ENCODE results near the gene ARID3B. TPM values are rescaled to one million over a fixed set of nuclear protein-coding genes. Genes with fewer than 3 reads are reported as not detected.

Gene ARID3B
- polyA plus RNA-seq, 1 of the 3 experiments (the other 2 are of a cell fraction), result 3.0 TPM

DNA sequence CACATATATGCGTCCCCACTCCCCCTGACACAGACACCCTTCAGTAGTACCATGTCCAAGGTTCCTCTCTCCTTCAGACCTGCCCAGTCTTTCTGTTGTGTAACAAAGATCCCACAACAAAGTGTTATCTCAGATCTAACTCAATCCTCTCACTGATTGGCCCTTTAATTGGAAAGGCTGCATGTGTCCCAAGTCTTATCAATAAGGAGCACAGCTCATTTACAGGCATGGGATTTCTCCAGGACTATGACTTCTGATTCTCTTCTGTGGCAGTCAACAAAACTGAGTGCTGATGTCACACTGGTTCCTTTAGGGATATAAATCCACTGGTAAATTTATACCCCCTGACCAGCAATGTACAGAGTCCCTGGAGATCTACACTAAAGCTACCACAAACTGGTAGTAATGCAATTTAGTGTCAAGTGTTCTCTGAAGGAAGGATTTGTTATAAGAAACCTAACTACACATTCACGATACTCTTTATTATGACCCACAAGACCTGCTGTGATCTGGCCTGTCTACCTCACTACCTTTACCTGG is 102.7 kb downstream of the ARID3B start:
- H3K9me3 ChIP-seq, result no peaks in the 10 kb centered on the region
- H3K4me2 ChIP-seq, result no peak overlapping the region
- H3K79me2 ChIP-seq (ENCODE audit: insufficient read depth), result peaks cover 13% of the 10 kb centered on the region; the same call in 1 of the 2 replicates
- no peak overlapping the region for H3K9ac ChIP-seq
- no peaks in the 10 kb centered on the region for H3F3A ChIP-seq (replicated peaks; ENCODE audit: insufficient read depth)
- no peak for DNase-seq
- TF ChIP-seq RCOR1 (IDR thresholded peaks at IDR 0.05; ENCODE audit: low read length) (no peak), RFX5 (IDR thresholded peaks at IDR 0.05; ENCODE audit: low read length) (no peak), MXI1 (IDR thresholded peaks at IDR 0.05; ENCODE audit: low read depth, low read length) (no peak), USF1 (IDR thresholded peaks at IDR 0.05; ENCODE audit: borderline replicate concordance, low read depth) (no peak), REST (IDR thresholded peaks at IDR 0.05; ENCODE audit: low read depth, low read length) (no peak), CTCF (IDR thresholded peaks at IDR 0.05) (no peak), FOSL2 (IDR thresholded peaks at IDR 0.05; ENCODE audit: borderline replicate concordance, low read depth) (no peak), TEAD4 (IDR thresholded peaks at IDR 0.05; ENCODE audit: borderline replicate concordance, insufficient read depth) (no peak), TAF1 (IDR thresholded peaks at IDR 0.05; ENCODE audit: borderline replicate concordance, low read depth, low read length) (no peak), FOXJ3 (CRISPR knock-in tag; IDR thresholded peaks at IDR 0.05) (no peak)
- H2AFZ ChIP-seq (ENCODE audit: low read depth), result no peak overlapping the region
- ChIA-PET POLR2A (no interaction called here), CTCF (interaction anchor here (12.9 to 39.4 kb wide), 2 partner anchors 10 to 129 kb away, joined by 141 to 1109 read pairs; partner anchors contain the start of gene CSK)
- no peak overlapping the region for H3K4me3 ChIP-seq (ENCODE audit: low read depth in 2 of 2, low read length in 1 of 2)
- no peak overlapping the region for H3K27ac ChIP-seq (ENCODE audit: low read depth in 2 of 2, low read length in 1 of 2)
- no peaks in the 10 kb centered on the region for H3K9me2 ChIP-seq
- peaks cover 28% of the 10 kb centered on the region for H4K20me1 ChIP-seq (ENCODE audit: insufficient read depth)
- H3K4me1 ChIP-seq (ENCODE audit: control insufficient read depth in 1 of 2, insufficient read depth in 2 of 2, low read depth in 1 of 2, low read length in 1 of 2), result peaks cover 0 to 3% of the 10 kb centered on the region in 2 experiments; a peak in 1 of 4 replicates
- no peaks in the 10 kb centered on the region for H3K27me3 ChIP-seq (ENCODE audit: insufficient read depth)
- WGBS (ENCODE audit: low lambda C conversion rate), result 88% methylated on average over 2 of the region's 2 CpGs
- H3K36me3 ChIP-seq (replicated peaks in 1 of 2; ENCODE audit: control insufficient read depth in 1 of 2, insufficient read depth in 2 of 2, low read length in 1 of 2), result peaks cover 9 to 24% of the 10 kb centered on the region in 2 experiments

Data from SK-N-SH (cell line).